Measurements from ENCODE around the gene BICC1.

DNA sequence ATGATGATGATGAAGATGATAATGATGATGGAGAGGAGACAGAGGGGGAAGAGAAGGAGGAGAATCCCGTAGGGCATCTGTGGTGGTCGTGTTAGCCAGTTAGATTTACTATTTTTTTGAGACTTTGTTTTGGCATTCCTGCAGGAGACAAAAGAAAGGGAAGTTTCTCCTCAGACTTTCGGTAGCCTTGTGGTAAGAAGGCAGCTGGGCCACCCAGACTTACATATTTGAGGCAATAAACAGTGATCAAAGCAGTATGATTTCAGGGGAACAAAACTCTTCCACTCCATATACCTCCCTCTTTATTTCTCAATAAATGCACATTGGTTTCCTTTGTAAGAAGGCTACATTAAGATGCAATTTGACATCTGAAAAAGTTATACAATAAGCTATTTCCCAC, 32.4 kb upstream of the BICC1 start:
- TF ChIP-seq, protein P1, sequence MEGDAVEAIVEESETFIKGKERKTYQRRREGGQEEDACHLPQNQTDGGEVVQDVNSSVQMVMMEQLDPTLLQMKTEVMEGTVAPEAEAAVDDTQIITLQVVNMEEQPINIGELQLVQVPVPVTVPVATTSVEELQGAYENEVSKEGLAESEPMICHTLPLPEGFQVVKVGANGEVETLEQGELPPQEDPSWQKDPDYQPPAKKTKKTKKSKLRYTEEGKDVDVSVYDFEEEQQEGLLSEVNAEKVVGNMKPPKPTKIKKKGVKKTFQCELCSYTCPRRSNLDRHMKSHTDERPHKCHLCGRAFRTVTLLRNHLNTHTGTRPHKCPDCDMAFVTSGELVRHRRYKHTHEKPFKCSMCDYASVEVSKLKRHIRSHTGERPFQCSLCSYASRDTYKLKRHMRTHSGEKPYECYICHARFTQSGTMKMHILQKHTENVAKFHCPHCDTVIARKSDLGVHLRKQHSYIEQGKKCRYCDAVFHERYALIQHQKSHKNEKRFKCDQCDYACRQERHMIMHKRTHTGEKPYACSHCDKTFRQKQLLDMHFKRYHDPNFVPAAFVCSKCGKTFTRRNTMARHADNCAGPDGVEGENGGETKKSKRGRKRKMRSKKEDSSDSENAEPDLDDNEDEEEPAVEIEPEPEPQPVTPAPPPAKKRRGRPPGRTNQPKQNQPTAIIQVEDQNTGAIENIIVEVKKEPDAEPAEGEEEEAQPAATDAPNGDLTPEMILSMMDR (IDR thresholded peaks at IDR 0.05): no peak
- no peak for TF ChIP-seq EZH2 (IDR thresholded peaks at IDR 0.05; ENCODE audit: borderline replicate concordance, insufficient read depth, low read depth, low read length, poor library complexity, severe bottlenecking)

All from B cell (primary cell).